Activated naive CD4-positive, alpha-beta T cell treated with Interleukin-2 at 50 U/mL for 16 hours (primary cell): ENCODE results near the gene ANKRD18A.

Source experiments
- DNase-seq: peaks from one replicate; pipeline ENCODE4 v3.0.0-alpha.2; 2020

The ANKRD18A gene

DNA sequence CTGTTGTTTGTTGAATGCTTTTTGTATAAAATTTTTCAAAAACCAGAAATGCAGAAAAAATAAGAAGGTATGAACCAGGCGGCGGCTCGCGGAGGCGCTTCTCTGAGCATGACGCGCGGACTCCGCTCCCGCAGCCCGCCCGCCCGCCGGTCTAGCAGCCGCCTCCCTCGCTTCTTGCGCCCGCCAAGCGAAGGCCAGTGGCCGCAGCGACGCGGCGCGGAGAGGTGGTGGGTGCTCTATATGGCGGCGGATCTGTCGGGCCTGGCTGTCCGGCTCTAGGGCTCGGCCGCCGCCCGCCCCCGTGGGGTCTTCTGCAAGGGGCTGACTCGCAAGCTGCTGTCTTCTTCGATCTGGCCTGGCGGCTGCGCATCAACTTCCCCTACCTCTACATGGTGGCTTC, 93.8 kb downstream of the ANKRD18A start:
- DNase-seq = no peak

DNA sequence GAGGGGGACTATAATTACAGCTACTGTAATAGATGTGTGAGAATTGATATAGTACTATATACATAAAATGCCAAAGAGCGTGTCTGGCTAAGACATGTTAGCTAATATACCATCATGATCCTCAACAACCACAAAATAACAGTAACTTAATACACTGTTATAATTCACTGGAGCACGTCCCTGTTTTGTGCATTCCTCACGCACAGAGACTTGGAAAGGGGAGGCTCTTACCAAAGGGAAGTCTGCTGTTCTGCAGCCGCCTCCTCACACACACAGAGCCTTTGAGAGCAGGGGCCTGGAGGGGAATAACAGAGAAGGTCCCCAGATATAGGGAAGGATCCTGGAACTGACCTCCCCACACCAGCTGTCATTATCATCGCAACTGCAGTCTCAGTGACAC, 97.3 kb downstream of the ANKRD18A start:
- no peak for DNase-seq

DNA sequence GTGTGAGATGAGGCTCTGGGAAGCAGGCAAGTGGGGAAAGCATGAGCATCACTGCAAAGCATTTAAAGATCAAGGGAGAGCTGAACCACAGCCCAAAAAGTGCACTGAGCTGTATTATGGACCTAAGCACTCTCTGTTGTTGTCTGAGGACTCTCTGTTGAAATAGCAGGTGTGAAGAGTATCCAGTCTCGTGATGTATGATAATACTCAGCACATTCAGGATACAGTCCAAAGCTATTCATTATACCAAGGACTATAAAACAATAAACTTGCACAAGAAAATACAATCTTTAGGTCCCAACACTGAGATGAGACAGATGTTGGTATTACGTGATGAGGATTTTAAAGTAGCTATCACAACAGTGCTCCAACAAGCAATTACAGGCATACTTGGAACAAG, 98.6 kb downstream of the ANKRD18A start:
- no peak for DNase-seq
